UCSD-AML1 (cell line): Measurements from ENCODE around the gene RGPD3.
"Not testable (repeated sequence)": the region's sequence is repeated elsewhere in the genome, so short reads cannot be mapped to it uniquely, and the experiment has no call there.

Experiments used
- DNase-seq: peaks from one replicate; lab custom pipeline; 2025; ENCODE audit not compliant: unreplicated experiment; lab: John Stamatoyannopoulos, UW

The RGPD3 gene

GRCh38 chr2:106486551-106487385 lies 18.6 kb upstream of the RGPD3 start, which contains the start of gene CD8B2:
Gene CD8B2 (plus strand): TSS chr2:106487364. CDS start chr2:106487427, 63 bp downstream.
- not testable (repeated sequence) for DNase-seq

- not testable (repeated sequence) for DNase-seq
Observed at GRCh38 chr2:106479563-106479962, 11.3 kb upstream of the RGPD3 start.

- DNase-seq, result not testable (repeated sequence)
Observed at GRCh38 chr2:106477647-106478046, 9.4 kb upstream of the RGPD3 start.

DNA sequence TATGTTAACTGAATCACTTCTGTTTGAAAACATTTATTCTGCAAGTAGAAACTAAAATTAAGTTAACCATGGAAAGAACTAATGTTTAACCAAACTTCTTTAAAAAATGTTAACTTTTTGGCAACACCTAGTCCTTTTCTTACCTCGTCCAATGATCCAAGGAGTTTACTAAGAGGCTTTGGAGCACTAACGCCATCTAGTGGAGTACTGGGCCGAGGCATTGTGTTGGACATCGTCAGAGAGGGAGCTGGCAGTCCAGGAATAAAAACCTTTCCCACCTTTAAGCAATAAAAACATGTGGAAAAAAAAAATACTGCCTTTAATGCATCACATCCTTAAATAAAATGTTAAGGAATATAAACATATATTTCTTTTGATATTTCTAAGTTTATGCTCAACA lies 2.4 kb upstream of the RGPD3 start:
- DNase-seq, result not testable (repeated sequence)

GRCh38 chr2:106467516-106467915 lies 697 bp downstream of the RGPD3 start:
- DNase-seq, result not testable (repeated sequence)

- DNase-seq, result peak; percentile 21
Observed at GRCh38 chr2:106461882-106462281, 6.3 kb downstream of the RGPD3 start.

- DNase-seq, result not testable (repeated sequence)
Observed at GRCh38 chr2:106390680-106391079, 77.5 kb downstream of the RGPD3 start.

DNA sequence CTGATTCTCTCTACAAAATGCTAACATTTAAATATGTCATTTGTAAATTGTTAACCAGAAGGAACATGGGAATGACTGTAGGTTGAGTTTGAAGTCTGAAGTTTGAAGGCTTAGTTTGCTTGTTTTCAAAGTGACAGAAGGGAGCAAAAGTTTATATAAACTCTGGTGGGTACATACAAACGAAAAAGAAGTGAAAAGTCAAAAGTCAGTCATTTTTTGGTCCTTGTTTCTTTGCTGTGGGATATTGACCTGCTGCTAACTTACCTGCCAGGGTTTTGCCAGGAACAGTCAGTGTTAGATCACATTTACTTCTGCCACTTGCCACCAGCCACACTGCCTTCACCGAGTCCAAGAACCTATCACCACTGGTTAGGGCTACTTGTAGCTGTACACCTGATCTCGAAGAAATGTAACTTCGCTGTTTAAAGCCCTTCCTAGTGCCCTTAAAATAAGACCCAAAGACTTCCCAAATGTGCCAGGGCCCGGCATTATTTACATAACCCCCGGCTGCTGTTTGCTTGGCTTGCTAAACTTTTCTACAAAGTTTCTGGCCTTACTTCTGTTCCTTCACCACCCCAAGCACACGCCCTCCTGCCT lies 79.3 kb downstream of the RGPD3 start:
- DNase-seq, result not testable (repeated sequence)

GRCh38 chr2:106384548-106384947 lies 83.7 kb downstream of the RGPD3 start:
- DNase-seq, result not testable (repeated sequence)

- DNase-seq, result not testable (repeated sequence)
Observed at GRCh38 chr2:106381867-106382266, 86.3 kb downstream of the RGPD3 start.

DNA sequence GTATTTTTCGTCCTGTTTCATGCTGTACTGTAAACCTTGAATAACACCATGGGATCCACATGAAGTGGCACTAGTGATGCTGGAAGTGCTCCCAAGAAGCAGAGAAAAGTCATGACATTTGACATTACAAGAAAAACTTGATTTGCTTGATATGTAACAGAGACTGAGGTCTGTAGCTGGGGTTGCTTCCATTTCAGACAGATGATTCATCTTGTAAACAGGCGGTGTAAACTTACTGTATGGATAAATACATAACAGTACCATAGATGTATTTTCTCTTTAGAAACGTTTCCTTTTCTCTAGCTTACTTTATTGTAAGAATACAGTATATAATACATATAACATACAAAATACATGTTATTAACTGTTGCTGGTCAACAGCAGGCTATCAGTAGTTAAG lies 88.6 kb downstream of the RGPD3 start:
- not testable (repeated sequence) for DNase-seq

GRCh38 chr2:106369182-106369581 lies 99.0 kb downstream of the RGPD3 start:
- DNase-seq, result not testable (repeated sequence)

- no peak for DNase-seq
Observed at GRCh38 chr2:106366204-106366885, 101.9 kb downstream of the RGPD3 start.

DNA sequence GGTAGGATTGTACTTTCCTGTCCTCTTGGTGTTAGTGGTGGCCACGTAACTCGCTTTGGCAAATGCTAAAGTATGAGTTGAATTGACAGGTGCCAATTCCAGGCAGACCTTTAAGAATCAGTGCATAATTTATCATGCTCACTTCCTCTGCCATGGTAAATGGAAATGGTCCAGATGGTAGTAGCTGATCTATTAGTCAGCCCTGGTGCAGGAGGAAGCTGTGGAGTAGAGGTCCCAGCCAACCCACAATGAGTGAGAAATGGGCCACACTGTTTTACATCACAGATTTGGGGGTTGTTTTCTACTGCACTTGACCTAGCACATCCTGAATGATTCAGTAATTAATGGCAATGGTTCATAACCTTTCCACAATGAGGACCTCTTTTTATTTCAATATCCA lies 104.4 kb downstream of the RGPD3 start:
- DNase-seq, result no peak

- DNase-seq, result no peak
Observed at GRCh38 chr2:106362789-106363188, 105.4 kb downstream of the RGPD3 start.

- no peak for DNase-seq
Observed at GRCh38 chr2:106359512-106359911, 108.7 kb downstream of the RGPD3 start.

DNA sequence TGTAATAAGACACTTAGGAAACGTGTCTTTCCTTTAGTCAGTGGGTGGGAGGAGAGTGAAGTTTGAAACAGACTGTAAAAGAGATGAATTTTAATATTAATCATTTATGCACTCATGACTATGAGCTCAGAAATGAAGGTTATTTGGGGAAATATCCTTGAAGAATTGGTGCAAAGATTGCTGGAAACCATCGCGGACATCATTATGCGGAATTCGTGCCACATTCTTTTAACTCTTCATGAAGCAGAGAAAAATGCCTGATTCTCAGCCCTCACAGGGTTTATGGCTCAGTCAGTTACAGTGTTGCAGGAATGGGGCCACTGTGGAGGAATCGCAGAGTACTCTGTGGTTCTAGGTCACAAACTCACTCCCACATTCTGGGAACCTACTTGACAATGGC lies 109.7 kb downstream of the RGPD3 start:
- no peak for DNase-seq

DNA sequence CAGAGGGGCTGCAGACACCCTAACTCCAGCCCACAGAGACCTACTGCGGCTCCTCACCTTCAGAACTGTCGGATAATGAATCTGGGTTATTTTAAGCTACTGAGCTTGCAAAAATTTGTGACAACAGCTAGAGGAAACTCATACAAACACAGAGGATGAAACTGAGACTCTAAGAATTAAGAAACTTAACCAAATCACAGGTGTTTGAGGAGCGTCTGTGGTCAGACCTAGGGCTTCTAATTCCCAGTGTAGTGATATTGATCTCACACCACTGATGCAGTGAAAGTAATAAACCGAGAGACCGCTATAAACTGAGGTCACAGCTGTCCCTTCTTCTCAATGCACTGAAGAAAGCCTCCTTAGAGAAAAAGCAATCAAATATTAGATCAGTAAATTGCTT lies 110.1 kb downstream of the RGPD3 start:
- DNase-seq, result no peak

DNA sequence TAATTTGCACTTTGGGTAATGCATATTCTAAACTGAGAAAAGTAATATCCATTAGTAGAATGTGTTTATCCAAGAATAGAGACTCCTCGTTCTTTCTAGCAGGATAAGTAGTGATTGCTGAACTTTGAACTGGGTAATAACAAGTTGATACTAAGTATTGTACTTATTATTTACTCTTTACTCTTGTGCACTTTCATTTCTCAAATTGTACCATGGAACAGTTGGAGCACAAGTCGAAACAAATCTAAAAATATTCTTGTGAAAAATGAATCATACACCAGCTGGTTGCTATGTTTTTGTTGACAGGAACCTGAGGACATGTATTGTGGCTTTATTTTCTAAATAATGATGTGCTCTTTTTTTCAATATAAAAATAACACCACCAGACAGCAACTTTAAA lies 111.9 kb downstream of the RGPD3 start:
- DNase-seq, result no peak

DNA sequence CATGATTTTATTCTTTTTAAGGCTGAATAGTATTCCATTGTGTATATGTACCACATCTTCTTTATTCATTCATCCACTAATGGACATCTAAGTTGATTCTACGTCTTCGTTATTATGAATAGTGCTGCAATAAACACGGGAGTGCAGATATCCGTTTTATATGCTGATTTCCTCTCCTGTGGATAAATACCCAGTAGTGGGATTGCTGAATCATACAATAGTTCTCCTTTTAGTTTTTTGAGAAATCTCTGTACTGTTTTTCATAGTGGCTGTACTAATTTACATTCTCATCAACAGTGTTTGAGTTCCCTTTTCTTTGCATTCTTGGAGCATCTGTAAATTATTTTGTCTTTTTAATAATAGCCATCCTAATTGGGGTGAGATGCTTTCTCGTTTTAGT lies 114.5 kb downstream of the RGPD3 start:
- no peak for DNase-seq

DNA sequence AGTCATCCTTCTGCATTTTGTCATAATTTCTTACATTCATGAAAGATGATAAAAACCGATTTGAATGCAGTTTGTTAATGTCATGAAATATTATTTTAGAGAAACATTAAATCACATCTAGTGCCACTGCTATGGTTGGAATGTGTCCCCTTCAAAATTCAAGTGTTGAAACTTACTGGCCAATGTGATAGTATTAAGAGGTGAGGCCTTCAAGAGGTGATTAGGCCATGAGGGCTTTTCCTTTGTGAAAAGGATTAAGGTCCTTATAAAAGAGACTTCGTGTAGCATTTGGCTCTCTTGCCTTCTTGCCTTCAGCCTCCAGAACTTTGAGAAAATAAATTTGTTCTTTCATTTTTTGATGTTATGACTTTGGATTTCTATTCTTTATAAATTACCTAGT lies 117.2 kb downstream of the RGPD3 start:
- no peak for DNase-seq

GRCh38 chr2:106344302-106344701 lies 123.9 kb downstream of the RGPD3 start:
- DNase-seq, result no peak
